Aorta (tissue), 5 donors: ENCODE measurements around the gene ZNF467. TPM values are rescaled to one million over a fixed set of nuclear protein-coding genes. Genes with fewer than 3 reads are reported as not detected.
A peak's percentile ranks its signal among the peaks of the same experiment; 100 is the strongest.

ENCODE experiments used
- ATAC-seq: fragments of 200-7000 bp; cut with Tn5 transposase; one replicate; pipeline ENCODE4 v1.9.1; 2022; ENCODE audit warnings: moderate library complexity; ENCODE audit not compliant: low FRiP score
- DNase-seq, 2 donors: peaks; one replicate each; pipeline ENCODE4 v3.0.0-alpha.2; 2020
- H3K27ac ChIP-seq, 2 donors: one replicate each; pipeline ENCODE4 v1.5.1; 2013; ENCODE audit warnings: low read length in 2 of 2, mild to moderate bottlenecking in 2 of 2, moderate library complexity in 2 of 2, control low read depth in 1 of 2, inconsistent platforms in 1 of 2, low read depth in 1 of 2
- H3K27me3 ChIP-seq, 2 donors: one replicate each; pipeline ENCODE4 v1.6.1; 2013; ENCODE audit warnings: control low read depth in 1 of 2, low read length in 1 of 2, mild to moderate bottlenecking in 1 of 2, moderate library complexity in 1 of 2; ENCODE audit not compliant: insufficient read depth in 2 of 2, control insufficient read depth in 1 of 2
- H3K36me3 ChIP-seq, 2 donors: one replicate each; pipeline ENCODE4 v1.6.1; 2013; ENCODE audit warnings: control low read depth in 1 of 2, low read length in 1 of 2, mild to moderate bottlenecking in 1 of 2; ENCODE audit not compliant: insufficient read depth in 2 of 2, control insufficient read depth in 1 of 2
- H3K4me1 ChIP-seq, 2 donors: one replicate each; pipeline ENCODE4 v1.6.1; 2013; ENCODE audit warnings: low read length in 2 of 2, control low read depth in 1 of 2, mild to moderate bottlenecking in 1 of 2, moderate library complexity in 1 of 2; ENCODE audit not compliant: insufficient read depth in 2 of 2, control insufficient read depth in 1 of 2
- H3K4me3 ChIP-seq, 2 donors: one replicate each; pipeline ENCODE4 v1.5.1; 2013; ENCODE audit warnings: low read length in 2 of 2, control low read depth in 1 of 2, mild to moderate bottlenecking in 1 of 2
- H3K9me3 ChIP-seq: one replicate; pipeline ENCODE4 v1.6.1; 2013; ENCODE audit warnings: mild to moderate bottlenecking, low read length; ENCODE audit not compliant: control insufficient read depth
- WGBS, 2 donors: extraction: QIAGEN DNeasy Blood & Tissue Kit; methylation state at CpG; one replicate each; pipeline ENCODE4 v1.1.7; 2013; 5-methylcytosine and 5-hydroxymethylcytosine counted together
- intact Hi-C, 2 donors: fragments of 100-400 bp; cut with DNase I; formaldehyde crosslinking; loops; one replicate each; pipeline versions ENCODE4 v1.14.2 to v1.15.0; 2022
- polyA plus RNA-seq, 2 donors: library from polyadenylated mRNA; stranded (reverse); fragments of 200-250 nt; gene quantifications; one replicate each; pipeline ENCODE4 v1.2.3, GENCODE V29; 2013
- total RNA-seq, 2 donors: library from RNA; stranded (reverse); fragmentation: NEBNext Ultra II Directional; extraction: Animal tissue kit (Norgen Biotek cat#: 25700); gene quantifications; one replicate each; pipeline ENCODE4 v1.2.1, GENCODE V29; 2021
- donor health status: healthy with polysubstance abuse.
- donor health status: Bipolar disorder and iron deficiency.
- donor health status: DM: no; HTN: no; CAD: no.
- donor health status: DM: no; HTN: no; CAD: no.
- donor health status: DM: yes; HTN: yes; CAD: no.

The ZNF467 gene
- total and polyA plus RNA-seq, 4 donors: 2.1 to 18.5 (median 9.5) TPM

DNA sequence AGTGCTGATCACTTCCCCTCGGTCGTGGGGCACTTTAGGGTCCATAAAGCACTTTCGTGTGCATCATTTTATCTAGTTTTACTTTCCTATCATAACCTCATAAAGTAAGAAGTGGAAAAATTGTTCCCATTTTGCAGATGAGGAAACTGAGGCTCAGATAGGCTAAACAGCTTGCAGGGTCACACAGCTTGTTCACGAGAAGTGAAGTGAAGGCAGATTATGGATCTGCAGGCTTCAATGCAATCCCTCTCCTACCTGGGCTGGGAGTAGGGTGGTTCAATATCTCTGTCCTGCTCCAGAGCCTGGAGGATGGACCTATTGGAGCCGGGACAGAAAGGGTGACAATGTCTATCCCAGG is 10.8 kb upstream of the ZNF467 start:
- 87 to 91% methylated on average over 5 of the region's 5 CpGs for WGBS, 2 donors
- Histone ChIP-seq H3K27me3 (no peaks in the 10 kb centered on the region), H3K9me3 (no peaks in the 10 kb centered on the region), H3K4me1 (no peaks in the 10 kb centered on the region), H3K4me3 (no peak overlapping the region), H3K27ac (no peak overlapping the region), H3K36me3 (no peaks in the 10 kb centered on the region)
- ATAC-seq (no peak), DNase-seq (no peak)
- intact Hi-C loops: no loop called here

DNA sequence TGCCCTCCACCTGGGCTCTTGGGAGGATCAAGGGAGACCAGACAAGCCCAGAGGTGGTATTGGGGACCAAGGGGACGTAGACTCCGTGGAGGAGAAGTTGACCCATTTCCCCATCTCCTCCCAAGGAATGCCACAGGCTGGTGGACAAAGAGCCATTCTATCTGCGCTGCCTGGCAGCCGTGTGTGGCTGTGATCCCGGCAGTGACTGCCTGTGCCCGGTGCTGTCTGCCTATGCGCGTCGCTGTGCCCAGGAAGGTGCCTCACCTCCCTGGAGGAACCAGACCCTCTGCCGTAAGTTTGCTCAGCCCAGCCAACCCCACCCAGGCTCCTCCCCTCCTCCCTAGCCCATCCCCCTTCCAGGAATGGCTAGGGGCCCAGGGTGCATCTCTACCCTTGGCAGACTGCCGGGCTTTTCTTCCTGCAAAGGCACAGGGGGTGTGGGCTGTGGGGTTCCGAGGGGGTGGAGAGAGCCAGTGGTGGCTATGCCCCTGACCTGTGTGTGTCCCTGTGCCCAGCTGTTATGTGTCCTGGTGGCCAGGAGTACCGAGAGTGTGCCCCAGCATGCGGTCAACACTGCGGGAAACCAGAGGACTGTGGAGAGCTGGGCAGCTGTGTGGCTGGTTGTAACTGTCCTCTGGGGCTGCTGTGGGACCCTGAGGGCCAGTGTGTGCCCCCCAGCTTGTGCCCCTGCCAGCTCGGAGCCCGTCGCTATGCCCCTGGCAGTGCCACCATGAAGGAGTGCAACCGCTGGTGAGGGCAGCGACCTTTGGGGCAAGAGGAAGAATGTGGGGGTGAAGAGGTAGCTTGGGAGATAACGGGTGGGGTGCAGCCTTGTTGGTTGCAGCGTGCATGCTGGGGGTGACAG is 10.2 kb upstream of the ZNF467 start:
- intact Hi-C loops: no loop called here
- WGBS, 2 donors: 63 to 65% methylated on average over 22 of the region's 22 CpGs
- ATAC-seq: no peak
- no peaks in the 10 kb centered on the region for H3K9me3 ChIP-seq
- peak in 1 of 2 donors; percentile 41 for DNase-seq
- H3K4me3 ChIP-seq: no peak overlapping the region
- no peak overlapping the region for H3K27ac ChIP-seq
- no peaks in the 10 kb centered on the region for H3K36me3 ChIP-seq
- H3K27me3 ChIP-seq: no peaks in the 10 kb centered on the region
- H3K4me1 ChIP-seq: no peaks in the 10 kb centered on the region

DNA sequence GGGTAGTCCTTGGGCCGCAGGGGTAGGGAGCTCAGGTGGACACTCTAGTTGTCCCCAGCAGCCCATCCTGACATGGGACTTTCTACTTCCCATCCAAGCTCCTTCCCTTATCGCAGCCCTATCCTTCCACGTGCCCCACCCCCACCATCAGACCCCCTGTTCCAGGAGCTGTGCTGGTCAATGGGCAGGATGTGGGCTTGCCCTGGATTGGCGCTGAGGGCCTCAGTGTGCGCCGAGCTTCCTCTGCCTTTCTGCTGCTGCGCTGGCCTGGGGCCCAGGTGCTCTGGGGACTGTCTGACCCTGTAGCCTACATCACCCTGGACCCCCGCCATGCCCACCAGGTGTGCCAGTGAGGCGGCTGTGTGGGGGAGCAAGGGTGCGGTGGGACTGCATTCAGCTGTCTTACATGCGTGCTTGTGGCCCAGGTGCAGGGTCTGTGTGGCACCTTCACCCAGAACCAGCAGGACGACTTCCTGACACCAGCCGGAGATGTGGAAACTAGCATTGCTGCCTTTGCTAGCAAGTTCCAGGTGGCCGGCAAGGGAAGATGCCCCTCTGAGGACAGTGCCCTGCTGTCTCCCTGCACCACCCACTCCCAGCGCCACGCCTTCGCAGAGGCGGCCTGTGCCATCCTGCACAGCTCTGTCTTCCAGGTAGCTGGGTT is 9.4 kb upstream of the ZNF467 start:
- ATAC-seq: no peak
- H3K27me3 ChIP-seq: no peaks in the 10 kb centered on the region
- no peak overlapping the region for H3K4me3 ChIP-seq
- no peak for DNase-seq
- intact Hi-C loops: no loop called here
- no peaks in the 10 kb centered on the region for H3K36me3 ChIP-seq
- 87 to 88% methylated on average over 18 of the region's 18 CpGs for WGBS, 2 donors
- H3K27ac ChIP-seq: no peak overlapping the region
- no peaks in the 10 kb centered on the region for H3K4me1 ChIP-seq
- H3K9me3 ChIP-seq: no peaks in the 10 kb centered on the region

DNA sequence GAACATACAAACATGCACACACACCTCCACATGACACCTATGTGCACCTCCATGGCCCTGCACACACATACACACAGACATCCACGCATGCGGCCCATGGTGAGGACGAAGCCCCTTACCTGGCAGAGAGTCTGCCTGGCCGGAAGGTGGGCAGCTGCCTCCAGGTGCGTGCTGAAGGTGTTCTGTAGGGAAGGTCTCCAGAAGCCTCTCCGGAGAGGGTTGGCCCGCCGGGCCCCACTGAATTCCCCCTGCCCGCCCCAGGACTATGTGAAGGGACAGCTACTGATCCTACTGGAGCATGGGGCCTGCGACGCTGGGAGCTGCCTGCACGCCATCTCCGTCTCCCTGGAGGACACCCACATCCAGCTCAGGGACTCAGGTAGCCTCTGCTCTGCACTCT is 8.5 kb upstream of the ZNF467 start:
- H3K27me3 ChIP-seq: no peaks in the 10 kb centered on the region
- H3K4me3 ChIP-seq: no peak overlapping the region
- no peaks in the 10 kb centered on the region for H3K9me3 ChIP-seq
- intact Hi-C loops: no loop called here
- no peaks in the 10 kb centered on the region for H3K4me1 ChIP-seq
- no peak overlapping the region for H3K27ac ChIP-seq
- no peaks in the 10 kb centered on the region for H3K36me3 ChIP-seq
- no peak for DNase-seq
- no peak for ATAC-seq
- WGBS, 2 donors: 92 to 93% methylated on average over 13 of the region's 13 CpGs

DNA sequence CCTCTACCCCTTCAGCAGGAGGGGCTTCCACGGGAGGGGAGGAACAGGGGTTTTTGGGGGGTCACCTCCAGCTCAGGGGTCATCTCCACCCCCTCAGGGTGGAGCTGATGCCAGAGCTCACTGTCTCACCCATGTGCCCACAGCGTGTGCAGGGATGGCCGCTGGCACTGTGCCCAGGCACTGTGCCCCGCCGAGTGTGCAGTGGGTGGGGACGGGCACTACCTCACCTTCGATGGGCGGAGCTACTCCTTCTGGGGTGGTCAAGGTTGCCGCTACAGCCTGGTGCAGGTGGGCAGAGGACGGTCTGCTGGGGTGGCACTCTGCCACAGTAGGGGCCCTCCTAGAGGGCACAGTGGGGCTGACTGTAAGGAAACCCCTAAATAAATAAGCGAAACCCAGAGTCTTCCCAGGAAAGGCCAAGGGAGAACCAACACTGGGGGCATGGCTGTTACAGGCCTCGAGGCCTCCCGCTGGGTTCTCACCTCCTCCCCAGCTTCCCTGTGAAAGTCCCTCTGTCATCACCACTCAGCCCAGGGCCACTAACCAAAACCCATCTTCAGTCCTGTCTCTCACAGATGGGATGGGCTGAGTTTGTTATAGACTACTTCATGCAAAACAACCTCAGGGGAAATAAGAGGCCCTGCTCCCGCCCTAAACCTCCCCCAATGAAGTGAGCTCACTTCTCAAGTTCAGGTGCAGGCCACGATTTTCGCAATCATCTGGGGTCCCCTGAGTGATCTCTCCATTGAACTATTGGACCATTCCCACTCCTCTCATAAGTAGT is 7.4 kb upstream of the ZNF467 start:
- H3K4me1 ChIP-seq: no peaks in the 10 kb centered on the region
- WGBS, 2 donors: 79 to 80% methylated on average over 16 of the region's 16 CpGs
- no peak for ATAC-seq

DNA sequence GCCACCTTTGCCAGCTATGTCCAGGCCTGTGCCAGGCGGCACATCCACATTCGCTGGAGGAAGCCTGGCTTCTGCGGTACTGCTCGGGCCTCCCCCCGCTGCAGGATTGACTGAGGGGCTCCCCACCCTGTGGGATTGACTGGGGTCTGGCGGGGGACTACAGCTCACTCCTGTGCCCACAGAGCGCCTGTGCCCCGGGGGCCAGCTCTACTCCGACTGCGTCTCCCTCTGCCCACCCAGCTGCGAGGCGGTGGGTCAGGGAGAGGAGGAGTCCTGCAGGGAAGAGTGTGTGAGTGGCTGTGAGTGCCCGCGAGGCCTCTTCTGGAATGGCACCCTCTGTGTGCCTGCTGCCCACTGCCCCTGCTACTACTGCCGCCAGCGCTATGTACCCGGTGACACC is 6.7 kb upstream of the ZNF467 start:
- intact Hi-C loops: no loop called here
- H3K4me3 ChIP-seq: no peak overlapping the region
- no peak overlapping the region for H3K27ac ChIP-seq
- no peaks in the 10 kb centered on the region for H3K27me3 ChIP-seq
- H3K9me3 ChIP-seq: no peaks in the 10 kb centered on the region
- DNase-seq (no peak), ATAC-seq (no peak)
- no peaks in the 10 kb centered on the region for H3K36me3 ChIP-seq
- H3K4me1 ChIP-seq: no peaks in the 10 kb centered on the region
- 90 to 92% methylated on average over 13 to 17 of the region's 17 CpGs for WGBS, 2 donors

More for the DNA sequence above, 7.4 kb upstream of the ZNF467 start:
- intact Hi-C loops: no loop called here
- Histone ChIP-seq H3K9me3 (no peaks in the 10 kb centered on the region), H3K36me3 (no peaks in the 10 kb centered on the region), H3K27ac (no peak overlapping the region), H3K27me3 (no peaks in the 10 kb centered on the region), H3K4me3 (no peak overlapping the region)
- no peak for DNase-seq

DNA sequence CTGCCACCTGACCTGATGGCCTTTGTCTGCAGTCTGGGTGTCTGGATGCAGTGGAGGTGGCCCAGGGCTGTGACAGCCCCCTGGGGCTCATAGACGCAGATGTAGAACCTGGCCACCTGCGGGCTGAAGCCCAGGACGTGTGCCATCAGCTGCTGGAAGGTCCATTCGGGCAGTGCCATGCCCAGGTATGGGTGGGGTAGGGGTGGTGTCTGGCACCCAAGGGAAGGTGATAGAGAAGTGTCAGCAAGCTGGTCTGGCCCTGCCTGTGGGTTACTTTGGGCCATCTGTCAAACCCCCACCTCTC is 6.1 kb upstream of the ZNF467 start:
- intact Hi-C loops: no loop called here
- H3K9me3 ChIP-seq: no peaks in the 10 kb centered on the region
- no peaks in the 10 kb centered on the region for H3K4me1 ChIP-seq
- WGBS, 2 donors: 84 to 85% methylated on average over 4 of the region's 4 CpGs
- DNase-seq (no peak), ATAC-seq (no peak)
- H3K27ac ChIP-seq: no peak overlapping the region
- no peaks in the 10 kb centered on the region for H3K27me3 ChIP-seq
- H3K4me3 ChIP-seq: no peak overlapping the region
- no peaks in the 10 kb centered on the region for H3K36me3 ChIP-seq

DNA sequence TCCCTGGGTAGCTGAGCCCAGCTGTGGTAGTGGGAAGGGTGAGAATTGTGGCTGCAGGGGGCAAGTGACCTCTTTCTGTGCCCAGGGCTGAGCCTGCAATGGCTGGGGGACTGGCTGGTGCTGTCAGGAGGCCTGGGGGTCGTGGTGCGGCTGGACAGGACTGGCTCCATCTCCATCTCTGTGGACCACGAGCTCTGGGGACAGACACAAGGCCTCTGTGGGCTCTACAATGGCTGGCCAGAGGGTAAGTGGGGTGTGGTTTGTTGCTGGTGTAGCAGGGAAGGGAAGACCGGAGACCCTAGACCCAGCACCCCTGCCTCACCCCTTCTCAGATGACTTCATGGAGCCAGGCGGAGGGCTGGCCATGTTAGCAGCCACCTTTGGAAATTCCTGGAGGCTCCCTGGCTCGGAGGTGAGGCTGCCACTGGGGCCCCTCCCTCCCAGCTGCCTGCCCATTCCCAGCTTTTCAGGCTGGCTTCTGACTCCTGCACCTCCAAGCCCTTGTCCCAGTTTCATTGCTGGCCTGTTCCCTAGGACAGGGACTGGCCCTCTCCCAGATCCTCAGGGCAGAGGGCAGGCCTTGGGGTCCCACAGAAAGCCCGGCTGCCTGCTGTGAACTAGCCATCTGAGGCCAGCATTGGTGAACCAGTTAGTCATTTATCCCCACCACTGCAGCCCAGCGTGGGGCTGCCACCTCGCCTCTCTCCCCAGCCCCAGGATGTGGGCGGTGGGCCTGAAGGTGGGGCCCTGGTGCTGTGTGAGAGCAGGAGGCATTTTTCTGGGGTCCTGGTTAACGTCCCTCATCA is 5.5 kb upstream of the ZNF467 start:
- Histone ChIP-seq H3K4me1 (no peaks in the 10 kb centered on the region), H3K4me3 (no peak overlapping the region), H3K27me3 (no peaks in the 10 kb centered on the region), H3K27ac (no peak overlapping the region), H3K9me3 (no peaks in the 10 kb centered on the region), H3K36me3 (no peaks in the 10 kb centered on the region)
- DNase-seq: no peak
- intact Hi-C loops: no loop called here
- no peak for ATAC-seq
- WGBS, 2 donors: 76 to 77% methylated on average over 11 of the region's 11 CpGs
